Measurements from ENCODE around the gene RHAG. TPM values are rescaled to one million over a fixed set of nuclear protein-coding genes. Genes with fewer than 3 reads are reported as not detected.

Gene RHAG
- total RNA-seq, 3 donors from 2014 or later = not detected

- ATAC-seq (no peak), DNase-seq (no peak)
- TF ChIP-seq, protein P1, sequence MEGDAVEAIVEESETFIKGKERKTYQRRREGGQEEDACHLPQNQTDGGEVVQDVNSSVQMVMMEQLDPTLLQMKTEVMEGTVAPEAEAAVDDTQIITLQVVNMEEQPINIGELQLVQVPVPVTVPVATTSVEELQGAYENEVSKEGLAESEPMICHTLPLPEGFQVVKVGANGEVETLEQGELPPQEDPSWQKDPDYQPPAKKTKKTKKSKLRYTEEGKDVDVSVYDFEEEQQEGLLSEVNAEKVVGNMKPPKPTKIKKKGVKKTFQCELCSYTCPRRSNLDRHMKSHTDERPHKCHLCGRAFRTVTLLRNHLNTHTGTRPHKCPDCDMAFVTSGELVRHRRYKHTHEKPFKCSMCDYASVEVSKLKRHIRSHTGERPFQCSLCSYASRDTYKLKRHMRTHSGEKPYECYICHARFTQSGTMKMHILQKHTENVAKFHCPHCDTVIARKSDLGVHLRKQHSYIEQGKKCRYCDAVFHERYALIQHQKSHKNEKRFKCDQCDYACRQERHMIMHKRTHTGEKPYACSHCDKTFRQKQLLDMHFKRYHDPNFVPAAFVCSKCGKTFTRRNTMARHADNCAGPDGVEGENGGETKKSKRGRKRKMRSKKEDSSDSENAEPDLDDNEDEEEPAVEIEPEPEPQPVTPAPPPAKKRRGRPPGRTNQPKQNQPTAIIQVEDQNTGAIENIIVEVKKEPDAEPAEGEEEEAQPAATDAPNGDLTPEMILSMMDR (IDR thresholded peaks at IDR 0.05) = no peak
- Histone ChIP-seq H3K4me3 (no peak overlapping the region), H3K4me1 (ENCODE audit: low read depth) (no peaks in the 10 kb centered on the region), H3K9me3 (no peaks in the 10 kb centered on the region), H3K36me3 (ENCODE audit: low read depth) (no peaks in the 10 kb centered on the region)
- intact Hi-C loops (cut with DNase I, micrococcal nuclease) = no loop called here
These were observed 9.6 kb upstream of the RHAG start for GRCh38 chr6:49646130-49646824.

DNA sequence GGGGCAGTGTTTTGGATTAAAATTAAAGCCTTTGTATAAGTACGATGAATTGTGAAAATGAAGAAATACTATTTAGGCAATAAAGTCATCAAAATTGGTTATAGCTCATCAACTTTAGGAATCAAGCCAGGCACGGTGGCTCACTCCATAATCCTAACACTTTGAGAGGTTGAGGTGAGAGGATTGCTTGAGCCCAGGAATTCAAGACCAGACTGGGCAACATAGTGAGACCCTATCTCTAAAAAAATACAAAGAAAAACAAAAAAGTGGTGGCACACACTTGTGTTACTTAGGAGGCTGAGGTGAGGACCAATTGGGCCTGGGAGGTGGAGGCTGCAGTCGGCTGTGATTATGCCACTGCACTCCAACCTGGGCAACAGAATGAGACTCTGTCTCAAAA, 8.5 kb upstream of the RHAG start:
- no peaks in the 10 kb centered on the region for H3K9me3 ChIP-seq
- TF ChIP-seq, protein P1 (IDR thresholded peaks at IDR 0.05) = no peak
- intact Hi-C loops (cut with DNase I, micrococcal nuclease) = no loop called here
- no peaks in the 10 kb centered on the region for H3K4me1 ChIP-seq (ENCODE audit: low read depth)
- no peaks in the 10 kb centered on the region for H3K36me3 ChIP-seq (ENCODE audit: low read depth)
- ATAC-seq (no peak), DNase-seq (no peak)
- H3K4me3 ChIP-seq = no peak overlapping the region

DNA sequence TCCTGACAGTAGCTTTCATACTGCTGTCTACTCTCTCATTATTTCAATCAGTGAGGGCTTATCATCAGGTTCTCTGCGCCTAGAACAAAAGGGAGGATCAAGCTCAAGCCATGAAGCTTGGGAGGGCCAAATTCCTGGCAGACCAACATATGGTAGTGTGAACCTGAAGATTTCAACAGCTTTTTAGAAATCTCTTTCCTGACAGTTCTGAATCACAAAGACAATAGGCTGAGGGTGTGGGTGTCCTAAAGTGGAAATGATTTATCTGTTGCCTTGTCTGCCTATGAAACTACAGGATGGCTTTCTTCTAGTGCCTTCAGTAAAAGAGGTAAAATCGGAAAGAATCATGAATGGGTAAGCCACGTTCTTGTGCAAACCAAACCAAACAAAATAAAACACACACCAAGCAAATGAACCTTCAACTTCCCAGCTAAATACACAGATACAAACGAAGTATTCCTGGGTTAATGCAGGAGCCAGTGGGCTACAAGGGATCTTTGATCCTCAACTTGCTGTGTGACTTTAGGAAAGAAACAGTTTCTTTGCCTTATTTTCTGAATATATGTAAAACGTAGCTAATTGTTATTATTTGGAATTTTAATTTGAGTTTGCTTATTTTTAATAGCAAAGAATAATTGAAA, 2.7 kb upstream of the RHAG start:
- H3K4me3 ChIP-seq = no peak overlapping the region
- H3K36me3 ChIP-seq (ENCODE audit: low read depth) = no peaks in the 10 kb centered on the region
- TF ChIP-seq, protein P1 (IDR thresholded peaks at IDR 0.05) = no peak
- intact Hi-C loops (cut with DNase I, micrococcal nuclease) = no loop called here
- no peaks in the 10 kb centered on the region for H3K4me1 ChIP-seq (ENCODE audit: low read depth)
- DNase-seq (no peak), ATAC-seq (no peak)
- no peaks in the 10 kb centered on the region for H3K9me3 ChIP-seq

DNA sequence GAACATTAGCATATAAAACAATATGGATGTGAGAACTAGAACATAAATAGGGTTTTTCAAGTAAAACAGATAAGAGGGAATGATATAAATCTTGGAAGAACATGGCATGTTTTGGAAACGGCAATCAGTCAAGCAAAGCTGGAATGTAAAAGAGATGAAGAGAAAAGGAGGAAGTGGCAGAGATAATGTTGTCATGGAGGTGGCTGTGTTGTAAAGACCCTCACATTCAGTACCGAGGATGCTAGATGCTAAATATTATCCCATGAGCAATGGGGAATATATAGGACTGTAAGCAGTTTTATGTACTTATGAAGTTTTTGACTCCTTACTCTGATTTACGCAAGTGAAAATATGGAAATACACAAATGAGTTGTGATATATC, 702 bp upstream of the RHAG start:
- intact Hi-C loops (cut with DNase I, micrococcal nuclease) = no loop called here
- no peaks in the 10 kb centered on the region for H3K9me3 ChIP-seq
- H3K4me1 ChIP-seq (ENCODE audit: low read depth) = no peaks in the 10 kb centered on the region
- DNase-seq (no peak), ATAC-seq (no peak)
- H3K4me3 ChIP-seq = no peak overlapping the region
- H3K36me3 ChIP-seq (ENCODE audit: low read depth) = no peaks in the 10 kb centered on the region
- TF ChIP-seq, protein P1 (IDR thresholded peaks at IDR 0.05) = no peak

DNA sequence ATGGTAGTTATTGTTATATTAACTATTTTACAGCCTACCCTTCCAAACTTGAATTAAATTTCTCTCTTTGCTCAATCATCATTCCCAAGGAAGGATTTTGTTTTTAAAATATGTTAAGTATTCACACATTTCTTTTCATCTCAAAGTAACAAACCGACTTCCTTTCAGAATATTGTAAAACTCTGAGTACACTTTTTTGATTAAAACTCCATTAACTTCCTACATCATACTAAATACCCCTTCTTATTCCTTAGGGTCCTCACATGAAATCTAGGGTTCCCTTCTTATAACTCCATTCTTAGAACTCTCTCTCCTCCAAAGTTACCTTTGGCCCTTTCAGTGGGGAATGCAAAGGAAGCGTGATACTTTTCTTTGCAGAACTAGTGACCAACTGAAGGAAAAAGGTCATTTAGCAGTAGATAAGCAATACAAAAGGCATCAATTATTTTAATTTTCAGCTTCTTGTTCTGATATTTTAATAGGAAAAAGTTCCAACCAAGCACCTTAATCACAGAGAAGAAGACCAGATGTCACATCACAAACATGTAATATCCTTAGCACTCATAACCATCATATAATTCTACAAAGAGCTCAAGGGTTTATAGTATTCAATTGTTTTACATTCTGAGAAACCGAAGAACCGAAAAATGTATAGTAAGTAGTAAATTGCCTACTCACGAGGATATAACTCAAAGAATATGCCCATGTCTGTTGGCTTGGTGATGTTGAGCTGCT, 494 bp downstream of the RHAG start:
- Histone ChIP-seq H3K4me3 (no peak overlapping the region), H3K36me3 (ENCODE audit: low read depth) (no peaks in the 10 kb centered on the region), H3K9me3 (no peaks in the 10 kb centered on the region), H3K4me1 (ENCODE audit: low read depth) (no peaks in the 10 kb centered on the region)
- no peak for ATAC-seq
- no peak for DNase-seq
- TF ChIP-seq, protein P1 (IDR thresholded peaks at IDR 0.05) = no peak
- intact Hi-C loops (cut with DNase I, micrococcal nuclease) = no loop called here
